A549 (cell line): Measurements from ENCODE around the gene EDA.

ENCODE experiments used
- BCL3 ChIP-seq: fragments of >200 bp; sonication (Bioruptor Twin); formaldehyde crosslinking; IDR thresholded peaks from 3 replicates; pipeline ENCODE4 v1.6.1; 2016
- BHLHE40 ChIP-seq: IDR thresholded peaks from 2 replicates; pipeline ENCODE4 v1.6.1; 2012; ENCODE audit warnings: low read depth, low read length, inconsistent platforms
- EP300 ChIP-seq, 2 experiments: fragments of >200 bp; sonication (Bioruptor Twin); formaldehyde crosslinking; IDR thresholded peaks; 2 replicates in 1 of 2; 3 replicates in 1 of 2; pipeline ENCODE4 v1.6.1; 2016 to 2017
- ESRRA ChIP-seq: fragments of 150-350 bp; IDR thresholded peaks from 2 replicates; pipeline ENCODE4 v1.6.1; 2014; ENCODE audit warnings: mild to moderate bottlenecking, low read length, borderline replicate concordance
- FOSB ChIP-seq: fragments of 250-450 bp; sonication (Bioruptor Pico); IDR thresholded peaks from 2 replicates; pipeline ENCODE4 v1.5.0; 2020; ENCODE audit warnings: mild to moderate bottlenecking, moderate library complexity
- GATA3 ChIP-seq: IDR thresholded peaks from 2 replicates; pipeline ENCODE4 v1.6.1; 2012; ENCODE audit warnings: borderline replicate concordance
- HDAC2 ChIP-seq: fragments of 200-600 bp; sonication (generic); IDR thresholded peaks from 2 replicates; pipeline ENCODE4 v1.6.1; 2016
- HES2 ChIP-seq: fragments of >200 bp; sonication (Bioruptor Twin); formaldehyde crosslinking; IDR thresholded peaks from 2 replicates; pipeline ENCODE4 v1.6.1; 2016
- KDM5A ChIP-seq: fragments of 200-600 bp; sonication (generic); IDR thresholded peaks from 2 replicates; pipeline ENCODE4 v1.6.1; 2016; ENCODE audit warnings: antibody characterized with exemption, mild to moderate bottlenecking
- MAX ChIP-seq: IDR thresholded peaks from 2 replicates; pipeline ENCODE4 v1.6.1; 2012
- PBX3 ChIP-seq: IDR thresholded peaks from 2 replicates; pipeline ENCODE4 v1.6.1; 2012
- RFX5 ChIP-seq: fragments of 450-650 bp; IDR thresholded peaks from 2 replicates; pipeline ENCODE4 v1.7.1; 2014; ENCODE audit warnings: antibody characterized with exemption, mild to moderate bottlenecking, moderate library complexity
- SMC3 ChIP-seq: fragments of >200 bp; sonication (Bioruptor Twin); formaldehyde crosslinking; IDR thresholded peaks from 3 replicates; pipeline ENCODE4 v1.6.1; 2018; ENCODE audit warnings: inconsistent platforms
- ZFP36 ChIP-seq: fragments of 450-650 bp; IDR thresholded peaks from 2 replicates; pipeline ENCODE4 v1.6.1; 2014; ENCODE audit warnings: borderline replicate concordance; ENCODE audit not compliant: partially characterized antibody

- no peak for TF ChIP-seq ESRRA
- TF ChIP-seq KDM5A = no peak
- no peak for TF ChIP-seq HES2
- TF ChIP-seq PBX3 = no peak
- no peak for TF ChIP-seq EP300 (IDR thresholded peaks at IDR 0.05)
- TF ChIP-seq FOSB (CRISPR knock-in tag) = no peak
- TF ChIP-seq SMC3 = no peak
- no peak for TF ChIP-seq BCL3
- TF ChIP-seq MAX = no peak
- TF ChIP-seq BHLHE40 = no peak
- no peak for TF ChIP-seq GATA3
- TF ChIP-seq HDAC2 = no peak
- TF ChIP-seq ZFP36 = no peak
- no peak for TF ChIP-seq RFX5
Measured at GRCh38 chrX:69607616-69608015, 8.3 kb upstream of the EDA start.
